HG03103 (cell line): Measurements from ENCODE around the gene KRTAP1-3.
"Not testable (repeated sequence)": the region's sequence is repeated elsewhere in the genome, so short reads cannot be mapped to it uniquely, and the experiment has no call there.

Experiments
- ATAC-seq: cut with Tn5 transposase; IDR thresholded peaks from one replicate; pipeline ENCODE4 v1.9.1; 2021; ENCODE audit warnings: low read depth; ENCODE audit not compliant: unreplicated experiment

KRTAP1-3 gene

GRCh38 chr17:41012326-41013120 lies 22.2 kb downstream of the KRTAP1-3 start:
- no peak for ATAC-seq

GRCh38 chr17:41010441-41010840 lies 24.2 kb downstream of the KRTAP1-3 start:
- ATAC-seq: no peak

GRCh38 chr17:41009936-41010335 lies 24.7 kb downstream of the KRTAP1-3 start:
- no peak for ATAC-seq

GRCh38 chr17:41009301-41009760 lies 25.3 kb downstream of the KRTAP1-3 start:
- no peak for ATAC-seq

GRCh38 chr17:41008811-41009210 lies 25.9 kb downstream of the KRTAP1-3 start, which contains the start of gene KRTAP3-1:
KRTAP3-1 (minus strand) TSS chr17:41009128; CDS start chr17:41009074, 54 bp downstream.
- ATAC-seq: no peak

GRCh38 chr17:41004397-41004796 lies 30.3 kb downstream of the KRTAP1-3 start:
- ATAC-seq: no peak

GRCh38 chr17:41003926-41004325 lies 30.7 kb downstream of the KRTAP1-3 start:
- no peak for ATAC-seq

- no peak for ATAC-seq
These were observed 31.9 kb downstream of the KRTAP1-3 start for GRCh38 chr17:41002814-41003213.

GRCh38 chr17:41001795-41002194 lies 32.9 kb downstream of the KRTAP1-3 start:
- ATAC-seq: no peak

- ATAC-seq: not testable (repeated sequence)
These were observed 35.1 kb downstream of the KRTAP1-3 start, which contains the start of gene KRTAP3-2 for GRCh38 chr17:40999563-40999962. KRTAP3-2 (minus strand) TSS chr17:40999906; CDS start chr17:40999853, 53 bp downstream.

- no peak for ATAC-seq
These were observed 37.3 kb downstream of the KRTAP1-3 start for GRCh38 chr17:40997361-40997760.

- no peak for ATAC-seq
These were observed 37.8 kb downstream of the KRTAP1-3 start for GRCh38 chr17:40996829-40997228.

- ATAC-seq: no peak
These were observed 39.6 kb downstream of the KRTAP1-3 start for GRCh38 chr17:40995116-40995515.

- no peak for ATAC-seq
These were observed 40.8 kb downstream of the KRTAP1-3 start, which contains the start of gene KRTAP3-3 for GRCh38 chr17:40993839-40994238. KRTAP3-3 (minus strand) TSS chr17:40994164; CDS start chr17:40994097, 67 bp downstream.

- no peak for ATAC-seq
These were observed 41.6 kb downstream of the KRTAP1-3 start for GRCh38 chr17:40993084-40993483.

- no peak for ATAC-seq
These were observed 42.0 kb downstream of the KRTAP1-3 start for GRCh38 chr17:40992666-40993065.

GRCh38 chr17:40986920-40987319 lies 47.8 kb downstream of the KRTAP1-3 start:
- ATAC-seq: no peak

GRCh38 chr17:40984226-40984625 lies 50.4 kb downstream of the KRTAP1-3 start, which contains the start of gene KRT40:
KRT40 (minus strand) TSS chr17:40984326; CDS start chr17:40984273, 53 bp downstream.
- no peak for ATAC-seq
